H1 (cell line): ENCODE measurements around the gene TMEM250. TPM values are rescaled to one million over a fixed set of nuclear protein-coding genes. Genes with fewer than 3 reads are reported as not detected.

ENCODE experiments used
- CTBP2 ChIP-seq: IDR thresholded peaks from 2 replicates; pipeline ENCODE4 v1.7.0; 2011; ENCODE audit warnings: borderline replicate concordance, mild to moderate bottlenecking, moderate library complexity, mixed read lengths, low read length; ENCODE audit not compliant: insufficient read depth, insufficient read length
- SUZ12 ChIP-seq: fragments of 200-600 bp; sonication (generic); IDR thresholded peaks from 2 replicates; pipeline ENCODE4 v1.6.1; 2012; ENCODE audit warnings: mild to moderate bottlenecking, inconsistent platforms, low read length, moderate library complexity, mixed read lengths
- polyA plus RNA-seq, 7 experiments: library from polyadenylated mRNA; depleted of rRNA in 3 of 7; stranded (reverse) in 5 of 7; unstranded in 2 of 7; fragments of >200 nt in 5 of 7; fragments of 200-250 nt in 2 of 7; gene quantifications; 1 replicate in 5 of 7; 2 replicates in 1 of 7; 4 replicates in 1 of 7; pipeline versions ENCODE4 v1.2.1 to v1.2.3, GENCODE V29; 2011 to 2013; ENCODE audit warnings: missing spikeins in 2 of 7, mixed read lengths in 2 of 7
- total RNA-seq: library from RNA; stranded (reverse); fragmentation: NEBNext Ultra II Directional; extraction: Animal tissue kit (Norgen Biotek cat#: 25700); gene quantifications from 2 replicates; pipeline ENCODE4 v1.2.1, GENCODE V29; 2021

TMEM250 gene
- total and polyA plus RNA-seq, 2 of the 8 experiments (the other 6 are each of a cell fraction or from before 2014, with no cell fraction given) = 22.3 to 34.9 TPM

DNA sequence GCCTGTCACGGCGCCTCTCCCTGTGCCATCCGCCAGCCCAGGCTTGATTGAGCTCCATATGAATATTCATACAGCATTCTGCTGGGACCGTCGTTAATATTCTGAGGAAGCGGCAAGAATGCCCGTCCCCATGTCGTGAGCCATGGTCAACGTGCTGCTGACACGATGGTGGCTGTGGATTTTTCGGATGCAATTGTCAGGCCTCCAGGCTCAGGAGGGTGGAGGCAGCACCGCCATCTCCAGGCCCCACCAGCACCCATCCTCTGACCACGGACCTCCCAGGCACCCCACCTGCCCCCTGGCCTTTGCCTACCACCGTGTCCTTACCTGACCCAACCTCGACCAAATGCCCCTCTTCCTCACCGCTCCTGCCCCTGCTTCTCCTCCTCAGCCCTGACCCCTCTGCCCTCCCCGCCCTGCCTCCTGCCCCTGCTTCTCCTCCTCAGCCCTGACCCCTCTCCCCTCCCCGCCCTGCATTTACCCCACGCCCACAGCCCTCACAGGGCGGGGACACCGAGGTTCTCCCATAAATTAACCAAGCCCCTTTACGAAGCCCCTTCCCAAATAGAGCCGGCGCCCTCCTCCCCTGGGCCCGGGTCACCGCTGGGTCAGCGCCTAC lies 9.9 kb downstream of the TMEM250 start (continued):
- TF ChIP-seq CTBP2 (no peak), SUZ12 (no peak)
